HepG2 (cell line): ENCODE results near the gene SLC22A4. TPM values are rescaled to one million over a fixed set of nuclear protein-coding genes. Genes with fewer than 3 reads are reported as not detected.

ENCODE experiments used
- ATAC-seq: fragments of 200-7000 bp; cut with Tn5 transposase; 3 replicates; pipeline ENCODE4 v1.9.1; 2020; ENCODE audit warnings: mild to moderate bottlenecking, moderate library complexity
- BruUV-seq: library from RNA; stranded (reverse); fragments of 400-500 nt; replicated peaks from 2 replicates; lab custom pipeline; 2021; lab: Mats Ljungman, UMichigan
- CTCF ChIA-PET: fragments of 300-600 bp; formaldehyde crosslinking; extraction: SDS; loops from one replicate; lab custom pipeline; 2021; ENCODE audit warnings: low total read pairs, inconsistent platforms, low intra/inter-chr PET ratio; lab: Yijun Ruan, JAX
- POLR2A ChIA-PET: fragments of 350-600 bp; sonication (Branson Sonifier 250); formaldehyde crosslinking; loops from one replicate; lab custom pipeline; 2020; ENCODE audit warnings: antibody characterized with exemption, inconsistent platforms; lab: Yijun Ruan, JAX
- DNase-seq: peaks from one replicate; pipeline ENCODE4 v3.0.0-alpha.2; 2015; ENCODE audit warnings: low spot score
- FAIRE-seq: peaks from 3 replicates; lab custom pipeline; 2011; peaks lifted over from hg19 to GRCh38; lab: Jason Lieb, UNC
- H2AFZ ChIP-seq: one replicate; pipeline ENCODE4 v1.6.1; 2011; ENCODE audit warnings: low read length, inconsistent platforms
- H3K27ac ChIP-seq: fragments of 300-600 bp; 3 replicates; pipeline ENCODE4 v1.8.0; 2011; ENCODE audit warnings: mixed run types, mild to moderate bottlenecking, mixed read lengths, low read length, inconsistent platforms; ENCODE audit not compliant: insufficient read depth; ENCODE audit errors: extremely low read length
- H3K27me3 ChIP-seq, 2 experiments: fragments of 200-600 bp in 1 of 2; 2 replicates in 1 of 2; 3 replicates in 1 of 2; pipeline versions ENCODE4 v1.6.0 to v1.8.0; 2011; ENCODE audit warnings: low read length in 2 of 2, mild to moderate bottlenecking in 2 of 2, moderate library complexity in 2 of 2, inconsistent platforms in 1 of 2; ENCODE audit not compliant: insufficient read depth in 2 of 2, control insufficient read depth in 1 of 2
- H3K36me3 ChIP-seq, 2 experiments: fragments of 200-600 bp in 1 of 2; replicated peaks in 1 of 2; 2 replicates in 1 of 2; 3 replicates in 1 of 2; pipeline versions ENCODE4 v1.5.1 to v1.8.0; 2011; ENCODE audit warnings: low read length in 2 of 2, inconsistent platforms in 1 of 2; ENCODE audit not compliant: insufficient read depth in 2 of 2, control insufficient read depth in 1 of 2
- H3K4me1 ChIP-seq: 2 replicates; pipeline ENCODE4 v1.5.1; 2012; ENCODE audit warnings: low read length, inconsistent platforms; ENCODE audit not compliant: insufficient read depth
- H3K4me2 ChIP-seq: 2 replicates; pipeline ENCODE4 v1.6.0; 2011; ENCODE audit warnings: low read depth, low read length, inconsistent platforms
- H3K4me3 ChIP-seq, 3 experiments: fragments of 200-600 bp in 1 of 3; sonication (generic), shearing (Covaris generic) in 1 of 3; replicated peaks in 1 of 3; 2 replicates each; pipeline ENCODE4 v1.5.1; 2011 to 2016; ENCODE audit warnings: low read length in 3 of 3, inconsistent platforms in 2 of 3, low read depth in 2 of 3, mild to moderate bottlenecking in 2 of 3, control low read depth in 1 of 3, mixed read lengths in 1 of 3; ENCODE audit not compliant: insufficient read depth in 1 of 3
- H3K79me2 ChIP-seq: one replicate; pipeline ENCODE4 v1.6.1; 2011; ENCODE audit warnings: low read length, inconsistent platforms; ENCODE audit not compliant: insufficient read depth
- H3K9ac ChIP-seq: 2 replicates; pipeline ENCODE4 v1.6.0; 2011; ENCODE audit warnings: mild to moderate bottlenecking, low read depth, low read length, inconsistent platforms; ENCODE audit not compliant: insufficient read depth
- H3K9me3 ChIP-seq: 2 replicates; pipeline ENCODE4 v1.5.1; 2012; ENCODE audit warnings: mild to moderate bottlenecking, low read length
- H4K20me1 ChIP-seq: 2 replicates; pipeline ENCODE4 v1.6.0; 2011; ENCODE audit warnings: inconsistent platforms, mild to moderate bottlenecking, low read length, moderate library complexity; ENCODE audit not compliant: insufficient read depth
- ASH2L ChIP-seq: fragments of 300-600, 200-600 bp; sonication (generic); IDR thresholded peaks from 2 replicates; pipeline ENCODE4 v1.7.0; 2017; ENCODE audit warnings: low read depth, mild to moderate bottlenecking, moderate library complexity, mixed read lengths, low read length; ENCODE audit not compliant: insufficient read length
- EP300 ChIP-seq, 3 experiments: sonication (generic) in 1 of 3; formaldehyde crosslinking in 1 of 3; IDR thresholded peaks; 2 replicates each; pipeline versions ENCODE4 v1.5.1 to v1.6.1; 2011 to 2020; ENCODE audit warnings: low read depth in 2 of 3, low read length in 2 of 3, borderline replicate concordance in 1 of 3, improper control_type of control experiment in 1 of 3, mild to moderate bottlenecking in 1 of 3, missing genetic modification reagents in 1 of 3, moderate library complexity in 1 of 3
- FOXM1 ChIP-seq: sonication (generic); formaldehyde crosslinking; IDR thresholded peaks from 2 replicates; pipeline ENCODE4 v1.5.0; 2020; ENCODE audit warnings: missing genetic modification reagents
- HNF4G ChIP-seq, 2 experiments: sonication (generic) in 1 of 2; formaldehyde crosslinking in 1 of 2; IDR thresholded peaks; 2 replicates each; pipeline versions ENCODE4 v1.4.0 to v1.6.1; 2011 to 2020; ENCODE audit warnings: borderline replicate concordance in 2 of 2, low read depth in 2 of 2, mild to moderate bottlenecking in 2 of 2, low read length in 1 of 2, missing genetic modification reagents in 1 of 2, moderate library complexity in 1 of 2
- NCOR1 ChIP-seq: fragments of 200-600 bp; sonication (generic); IDR thresholded peaks from 2 replicates; pipeline ENCODE4 v1.7.0; 2017; ENCODE audit warnings: antibody characterized with exemption, low read length, borderline replicate concordance
- POGK ChIP-seq: sonication (generic); formaldehyde crosslinking; conservative IDR thresholded peaks from 2 replicates; pipeline ENCODE4 v1.8.0; 2022; ENCODE audit warnings: mild to moderate bottlenecking, moderate library complexity, missing genetic modification reagents
- SRY ChIP-seq: sonication (generic); formaldehyde crosslinking; IDR thresholded peaks from 2 replicates; pipeline ENCODE4 v1.8.0; 2022; ENCODE audit warnings: mild to moderate bottlenecking, missing genetic modification reagents
- TEAD3 ChIP-seq: optimal IDR thresholded peaks from 2 replicates; pipeline ENCODE3; 2016; ENCODE audit warnings: borderline replicate concordance
- ZNF274 ChIP-seq: sonication (generic); formaldehyde crosslinking; IDR thresholded peaks from 2 replicates; pipeline ENCODE4 v1.5.1; 2020; ENCODE audit warnings: mild to moderate bottlenecking, missing genetic modification reagents
- ZNF430 ChIP-seq: sonication (generic); formaldehyde crosslinking; IDR thresholded peaks from 2 replicates; pipeline ENCODE4 v1.9.0; 2021; ENCODE audit warnings: mild to moderate bottlenecking, missing genetic modification reagents
- ZNF501 ChIP-seq: sonication (generic); formaldehyde crosslinking; IDR thresholded peaks from 2 replicates; pipeline ENCODE4 v1.5.1; 2020; ENCODE audit warnings: mild to moderate bottlenecking, moderate library complexity, missing genetic modification reagents
- ZNF788 ChIP-seq: sonication (generic); formaldehyde crosslinking; IDR thresholded peaks from 2 replicates; pipeline ENCODE4 v1.5.0; 2020; ENCODE audit warnings: mild to moderate bottlenecking, missing genetic modification reagents, borderline replicate concordance
- WGBS: methylation state at CpG from one replicate; pipeline ENCODE4 v1.1.6; 2017; ENCODE audit warnings: low lambda C conversion rate; 5-methylcytosine and 5-hydroxymethylcytosine counted together
- in situ Hi-C: cut with HindIII; loops from 2 replicates; pipeline ENCODE4 v1.10.0; 2017; ENCODE audit warnings: low pct_unique_long_range_greater_than_20kb; ENCODE audit not compliant: extremely low pct_ligation_motif_present
- intact Hi-C: fragments of 100-400 bp; cut with micrococcal nuclease; formaldehyde crosslinking; loops from one replicate; pipeline ENCODE4 v1.10.0; 2022; ENCODE audit not compliant: unreplicated experiment
- polyA plus RNA-seq, 8 experiments: library from polyadenylated mRNA; depleted of rRNA in 3 of 8; stranded (reverse) in 7 of 8; unstranded in 1 of 8; fragments of >200 nt; fragmentation: Illumina TruSeq in 4 of 8; extraction: Trizol in 4 of 8; gene quantifications; 2 replicates each; pipeline versions ENCODE4 v1.2.1 to v1.2.3, GENCODE V29; 2011 to 2016; ENCODE audit warnings: low read depth in 4 of 8, missing spikeins in 1 of 8, mixed read lengths in 1 of 8; ENCODE audit not compliant: insufficient read depth in 1 of 8
- total RNA-seq, 5 experiments: library from RNA; depleted of rRNA; stranded (reverse); fragments of >200 nt; fragmentation: Illumina TruSeq; extraction: Trizol; gene quantifications; 2 replicates each; pipeline ENCODE4 v1.2.3, GENCODE V29; 2016; ENCODE audit warnings: low read depth in 1 of 5
- TF ChIP-seq, protein P1 (sequence below): sonication (generic); formaldehyde crosslinking; IDR thresholded peaks from 2 replicates; pipeline ENCODE4 v1.4.0; 2020; ENCODE audit warnings: mild to moderate bottlenecking, missing genetic modification reagents
- TF ChIP-seq, protein P2 (sequence below): sonication (generic); formaldehyde crosslinking; conservative IDR thresholded peaks from 2 replicates; pipeline ENCODE4 v1.4.0; 2020; ENCODE audit warnings: mild to moderate bottlenecking, missing genetic modification reagents, moderate library complexity

SLC22A4 gene
- total and polyA plus RNA-seq, 2 of the 13 experiments (the other 11 are each of a cell fraction or from before 2014, with no cell fraction given): 0.33 to 0.62 TPM

- intact Hi-C loops: loop anchor here (2.0 kb wide), 1 partner anchor 39 kb away; no protein-coding TSS in a partner anchor
- ChIA-PET CTCF (no interaction called here), POLR2A (interaction anchor here (1.1 to 2.8 kb wide), 3 partner anchors 10 to 218 kb away, joined by 4 to 28 read pairs (median 5); partner anchors contain the start of gene SLC22A4)
- peak; percentile 53; the same call in 1 of the 2 replicates for TF ChIP-seq ZNF501
- TF ChIP-seq ZNF430 (CRISPR knock-in tag): 0 out of 2 replicates have a peak, but pooled peaks have one; percentile 48
- 0 out of 2 replicates have a peak, but pooled peaks have one; percentile 27 for TF ChIP-seq ZNF274 (CRISPR knock-in tag)
- TF ChIP-seq SRY (CRISPR knock-in tag): no peak
- peak; percentile 91 for TF ChIP-seq ASH2L
- TF ChIP-seq, protein P1, sequence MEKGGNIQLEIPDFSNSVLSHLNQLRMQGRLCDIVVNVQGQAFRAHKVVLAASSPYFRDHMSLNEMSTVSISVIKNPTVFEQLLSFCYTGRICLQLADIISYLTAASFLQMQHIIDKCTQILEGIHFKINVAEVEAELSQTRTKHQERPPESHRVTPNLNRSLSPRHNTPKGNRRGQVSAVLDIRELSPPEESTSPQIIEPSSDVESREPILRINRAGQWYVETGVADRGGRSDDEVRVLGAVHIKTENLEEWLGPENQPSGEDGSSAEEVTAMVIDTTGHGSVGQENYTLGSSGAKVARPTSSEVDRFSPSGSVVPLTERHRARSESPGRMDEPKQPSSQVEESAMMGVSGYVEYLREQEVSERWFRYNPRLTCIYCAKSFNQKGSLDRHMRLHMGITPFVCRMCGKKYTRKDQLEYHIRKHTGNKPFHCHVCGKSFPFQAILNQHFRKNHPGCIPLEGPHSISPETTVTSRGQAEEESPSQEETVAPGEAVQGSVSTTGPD (CRISPR knock-in tag): no peak
- TF ChIP-seq FOXM1 (CRISPR knock-in tag): no peak
- peak in 1 of 2 experiments; percentile 19; a peak in 1 of 4 replicates for TF ChIP-seq EP300 (IDR thresholded peaks at IDR 0.05; ENCODE audit: low read depth in 2 of 2, low read length in 2 of 2)
- no peak for TF ChIP-seq EP300 (CRISPR knock-in tag; IDR thresholded peaks at IDR 0.05; ENCODE audit: borderline replicate concordance)
- 0 out of 2 replicates have a peak, but pooled peaks have one; percentile 26 for TF ChIP-seq ZNF788
- TF ChIP-seq TEAD3: no peak
- TF ChIP-seq, protein P2, sequence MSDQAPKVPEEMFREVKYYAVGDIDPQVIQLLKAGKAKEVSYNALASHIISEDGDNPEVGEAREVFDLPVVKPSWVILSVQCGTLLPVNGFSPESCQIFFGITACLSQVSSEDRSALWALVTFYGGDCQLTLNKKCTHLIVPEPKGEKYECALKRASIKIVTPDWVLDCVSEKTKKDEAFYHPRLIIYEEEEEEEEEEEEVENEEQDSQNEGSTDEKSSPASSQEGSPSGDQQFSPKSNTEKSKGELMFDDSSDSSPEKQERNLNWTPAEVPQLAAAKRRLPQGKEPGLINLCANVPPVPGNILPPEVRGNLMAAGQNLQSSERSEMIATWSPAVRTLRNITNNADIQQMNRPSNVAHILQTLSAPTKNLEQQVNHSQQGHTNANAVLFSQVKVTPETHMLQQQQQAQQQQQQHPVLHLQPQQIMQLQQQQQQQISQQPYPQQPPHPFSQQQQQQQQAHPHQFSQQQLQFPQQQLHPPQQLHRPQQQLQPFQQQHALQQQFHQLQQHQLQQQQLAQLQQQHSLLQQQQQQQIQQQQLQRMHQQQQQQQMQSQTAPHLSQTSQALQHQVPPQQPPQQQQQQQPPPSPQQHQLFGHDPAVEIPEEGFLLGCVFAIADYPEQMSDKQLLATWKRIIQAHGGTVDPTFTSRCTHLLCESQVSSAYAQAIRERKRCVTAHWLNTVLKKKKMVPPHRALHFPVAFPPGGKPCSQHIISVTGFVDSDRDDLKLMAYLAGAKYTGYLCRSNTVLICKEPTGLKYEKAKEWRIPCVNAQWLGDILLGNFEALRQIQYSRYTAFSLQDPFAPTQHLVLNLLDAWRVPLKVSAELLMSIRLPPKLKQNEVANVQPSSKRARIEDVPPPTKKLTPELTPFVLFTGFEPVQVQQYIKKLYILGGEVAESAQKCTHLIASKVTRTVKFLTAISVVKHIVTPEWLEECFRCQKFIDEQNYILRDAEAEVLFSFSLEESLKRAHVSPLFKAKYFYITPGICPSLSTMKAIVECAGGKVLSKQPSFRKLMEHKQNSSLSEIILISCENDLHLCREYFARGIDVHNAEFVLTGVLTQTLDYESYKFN (CRISPR knock-in tag): peak; percentile 70
- peak; percentile 92 for TF ChIP-seq NCOR1
- no peak for TF ChIP-seq POGK (CRISPR knock-in tag)
- peak; percentile 81 for TF ChIP-seq HNF4G (IDR thresholded peaks at IDR 0.05; ENCODE audit: borderline replicate concordance, low read depth, low read length)
- no peak for TF ChIP-seq HNF4G (CRISPR knock-in tag; IDR thresholded peaks at IDR 0.05; ENCODE audit: borderline replicate concordance, low read depth)
These were observed 16.0 kb upstream of the SLC22A4 start for GRCh38 chr5:132277971-132278853.

More at GRCh38 chr5:132277971-132278853, 16.0 kb upstream of the SLC22A4 start:
- in situ Hi-C loops: no loop called here
- FAIRE-seq (peak; percentile 55), ATAC-seq (peak; percentile 84), DNase-seq (peak; percentile 63)
- Histone ChIP-seq H3K27ac (peak overlapping the region; percentile 78), H3K79me2 (no peaks in the 10 kb centered on the region), H3K9me3 (no peaks in the 10 kb centered on the region), H2AFZ (peak overlapping the region; percentile 16), H3K4me3 (peak overlapping the region in 1 of 3 experiments; percentile 38; a peak in 2 of 6 replicates), H3K4me1 (peaks cover 31% of the 10 kb centered on the region), H3K27me3 (no peaks in the 10 kb centered on the region; a peak in 1 of 5 replicates), H3K9ac (peak overlapping the region; percentile 37; the same call in 1 of the 2 replicates), H3K36me3 (no peaks in the 10 kb centered on the region), H3K4me2 (peak overlapping the region; percentile 69), H4K20me1 (no peaks in the 10 kb centered on the region)
- WGBS: 31% methylated on average over 5 of the region's 6 CpGs
- no TSS peak for BruUV-seq
